Activated CD8-positive, alpha-beta T cell treated with anti-CD3 and anti-CD28 coated beads, Interleukin-2, amount 10 ng/mL, durations not matched to agents 7 days and 5 days (primary cell): Measurements from ENCODE around the gene FBXL15. TPM values are rescaled to one million over a fixed set of nuclear protein-coding genes. Genes with fewer than 3 reads are reported as not detected.

Experiments used
- ATAC-seq: fragments of 150-1000 bp; cut with Tn5 transposase; one replicate; pipeline ENCODE4 v1.10.0; 2021; ENCODE audit warnings: moderate library complexity
- CTCF ChIA-PET: fragments of 350-600 bp; sonication (Branson Sonifier 250); formaldehyde crosslinking; loops from one replicate; lab custom pipeline; 2021; ENCODE audit warnings: antibody characterized with exemption; lab: Charles Lee
- POLR2A ChIA-PET: fragments of 350-600 bp; sonication (Branson Sonifier 250); formaldehyde crosslinking; loops from one replicate; lab custom pipeline; 2021; ENCODE audit warnings: antibody characterized with exemption; lab: Charles Lee
- DNase-seq: peaks from one replicate; pipeline ENCODE4 v3.0.0-alpha.2; 2020
- H3K27ac Mint-ChIP-seq: one replicate; pipeline ENCODE4 v1.8.0; 2021; ENCODE audit warnings: mild to moderate bottlenecking, mixed read lengths
- H3K27me3 Mint-ChIP-seq: one replicate; pipeline ENCODE4 v1.8.0; 2021; ENCODE audit warnings: low read depth, mixed read lengths
- H3K36me3 Mint-ChIP-seq: one replicate; pipeline ENCODE4 v1.8.0; 2021; ENCODE audit warnings: low read depth, mixed read lengths
- H3K4me1 Mint-ChIP-seq: one replicate; pipeline ENCODE4 v1.8.0; 2021; ENCODE audit warnings: low read depth, mixed read lengths
- H3K4me3 Mint-ChIP-seq: one replicate; pipeline ENCODE4 v1.8.0; 2021; ENCODE audit warnings: mild to moderate bottlenecking, mixed read lengths
- H3K9me3 Mint-ChIP-seq: one replicate; pipeline ENCODE4 v1.8.0; 2022; ENCODE audit warnings: mixed read lengths; ENCODE audit not compliant: insufficient read depth
- total RNA-seq, 2 experiments: library from RNA; stranded (reverse); gene quantifications; one replicate each; pipeline ENCODE4 v1.2.3, GENCODE V29; 2021

FBXL15 gene
- total RNA-seq, 2 experiments from 2014 or later, result 12.7 to 13.8 TPM

GRCh38 chr10:102389894-102390293 is 30.7 kb upstream of the FBXL15 start:
- H3K4me3 Mint-ChIP-seq, result no peak overlapping the region
- H3K9me3 Mint-ChIP-seq, result no peaks in the 10 kb centered on the region
- no peak overlapping the region for H3K27ac Mint-ChIP-seq
- ATAC-seq, result no peak
- ChIA-PET CTCF (interaction anchor here (1.0 to 2.1 kb wide), 4 partner anchors 10 to 89 kb away, joined by 3 to 9 read pairs (median 4); no protein-coding TSS in a partner anchor), POLR2A (no interaction called here)
- no peaks in the 10 kb centered on the region for H3K36me3 Mint-ChIP-seq
- H3K4me1 Mint-ChIP-seq, result peaks cover 9% of the 10 kb centered on the region
- no peak for DNase-seq
- no peaks in the 10 kb centered on the region for H3K27me3 Mint-ChIP-seq

GRCh38 chr10:102392306-102392705 is 28.3 kb upstream of the FBXL15 start:
- no peaks in the 10 kb centered on the region for H3K27me3 Mint-ChIP-seq
- H3K27ac Mint-ChIP-seq, result no peak overlapping the region
- H3K4me1 Mint-ChIP-seq, result peaks cover 22% of the 10 kb centered on the region
- no peak for ATAC-seq
- no peak overlapping the region for H3K4me3 Mint-ChIP-seq
- POLR2A ChIA-PET, result no interaction called here
- H3K36me3 Mint-ChIP-seq, result peaks cover 10% of the 10 kb centered on the region
- no peak for DNase-seq
- CTCF ChIA-PET, result interaction anchor here (1.2 to 10.7 kb wide), 7 partner anchors 8 to 223 kb away, joined by 3 to 156 read pairs (median 24); partner anchors contain the start of genes ELOVL3 and FBXL15
- H3K9me3 Mint-ChIP-seq, result no peaks in the 10 kb centered on the region

GRCh38 chr10:102393411-102394078 is 27.1 kb upstream of the FBXL15 start:
- ChIA-PET CTCF (interaction anchor here (0.6 to 10.7 kb wide), 31 partner anchors 9 to 224 kb away, joined by 3 to 156 read pairs (median 4); partner anchors contain the start of genes C10orf95, CUEDC2, ELOVL3 and FBXL15), POLR2A (interaction anchor here (0.6 to 8.0 kb wide), 19 partner anchors 9 to 206 kb away, joined by 3 to 68 read pairs (median 5); partner anchors contain the start of genes C10orf95, FBXL15, GBF1 and PITX3)
- ATAC-seq, result no peak
- H3K4me3 Mint-ChIP-seq, result peak overlapping the region; percentile 85
- no peak for DNase-seq
- H3K27me3 Mint-ChIP-seq, result no peaks in the 10 kb centered on the region
- H3K4me1 Mint-ChIP-seq, result peaks cover 30% of the 10 kb centered on the region
- no peaks in the 10 kb centered on the region for H3K9me3 Mint-ChIP-seq
- H3K27ac Mint-ChIP-seq, result peak overlapping the region; percentile 95
- peaks cover 21% of the 10 kb centered on the region for H3K36me3 Mint-ChIP-seq

GRCh38 chr10:102394079-102394800 is 26.4 kb upstream of the FBXL15 start:
- Mint-ChIP-seq H3K27ac (peak overlapping the region; percentile 95), H3K27me3 (no peaks in the 10 kb centered on the region)

GRCh38 chr10:102394801-102395399 is 25.7 kb upstream of the FBXL15 start:
- H3K27me3 Mint-ChIP-seq, result no peaks in the 10 kb centered on the region
- POLR2A ChIA-PET, result interaction anchor here (1.0 to 8.0 kb wide), 24 partner anchors 9 to 276 kb away, joined by 3 to 68 read pairs (median 6); partner anchors contain the start of genes C10orf95, CUEDC2, FBXL15 and GBF1
- DNase-seq (peak; percentile 50), ATAC-seq (no peak)
- H3K9me3 Mint-ChIP-seq, result no peaks in the 10 kb centered on the region
- H3K36me3 Mint-ChIP-seq, result peaks cover 29% of the 10 kb centered on the region
- H3K4me1 Mint-ChIP-seq, result peaks cover 40% of the 10 kb centered on the region
- H3K27ac Mint-ChIP-seq, result peak overlapping the region; percentile 95
- peak overlapping the region; percentile 85 for H3K4me3 Mint-ChIP-seq
- CTCF ChIA-PET, result interaction anchor here (0.7 to 10.7 kb wide), 19 partner anchors 9 to 243 kb away, joined by 3 to 156 read pairs (median 4); partner anchors contain the start of genes ACTR1A, C10orf95, ELOVL3 and FBXL15

More at GRCh38 chr10:102394079-102394800, 26.4 kb upstream of the FBXL15 start:
- Mint-ChIP-seq H3K9me3 (no peaks in the 10 kb centered on the region), H3K36me3 (peaks cover 24% of the 10 kb centered on the region), H3K4me3 (peak overlapping the region; percentile 85), H3K4me1 (peaks cover 35% of the 10 kb centered on the region)
- POLR2A ChIA-PET, result interaction anchor here (0.6 to 8.0 kb wide), 28 partner anchors 9 to 1859 kb away, joined by 3 to 68 read pairs (median 5); partner anchors contain the start of genes C10orf95, FBXL15, GBF1 and HIF1AN
- peak; percentile 98 for DNase-seq
- CTCF ChIA-PET, result interaction anchor here (0.7 to 10.7 kb wide), 32 partner anchors 9 to 242 kb away, joined by 3 to 156 read pairs (median 4); partner anchors contain the start of genes ACTR1A, C10orf95, CUEDC2 and ELOVL3
- peak; percentile 89 for ATAC-seq

- Mint-ChIP-seq H3K27me3 (no peaks in the 10 kb centered on the region), H3K27ac (peak within 1 kb of the TSS; percentile 95), H3K4me1 (peaks cover 47% of the 10 kb centered on the region), H3K4me3 (peak within 1 kb of the TSS; percentile 85), H3K36me3 (peaks cover 36% of the 10 kb centered on the region), H3K9me3 (no peaks in the 10 kb centered on the region)
- ATAC-seq (peak; percentile 25), DNase-seq (peak; percentile 89)
- POLR2A ChIA-PET, result interaction anchor here (0.6 to 8.0 kb wide), 28 partner anchors 8 to 277 kb away, joined by 3 to 68 read pairs (median 6); partner anchors contain the start of genes CUEDC2, FBXL15, GBF1 and NOLC1
- CTCF ChIA-PET, result interaction anchor here (0.7 to 10.7 kb wide), 20 partner anchors 8 to 244 kb away, joined by 3 to 156 read pairs (median 3); partner anchors contain the start of genes ACTR1A, C10orf95, ELOVL3 and FBXL15
Observed at GRCh38 chr10:102395400-102396316, 25.0 kb upstream of the FBXL15 start, which contains the start of gene NFKB2. Gene NFKB2, plus strand, starts transcription at chr10:102395705. Its CDS starts 255 bp downstream, at chr10:102395960.

- no peak for DNase-seq
- no peak for ATAC-seq
- ChIA-PET POLR2A (interaction anchor here (1.0 to 8.0 kb wide), 11 partner anchors 9 to 277 kb away, joined by 3 to 68 read pairs (median 9); partner anchors contain the start of genes FBXL15, GBF1 and NOLC1), CTCF (interaction anchor here (0.8 to 10.7 kb wide), 7 partner anchors 7 to 227 kb away, joined by 3 to 156 read pairs (median 4); partner anchors contain the start of genes ELOVL3 and FBXL15)
- H3K9me3 Mint-ChIP-seq, result no peaks in the 10 kb centered on the region
- no peaks in the 10 kb centered on the region for H3K27me3 Mint-ChIP-seq
- peak overlapping the region; percentile 85 for H3K4me3 Mint-ChIP-seq
- peaks cover 48% of the 10 kb centered on the region for H3K4me1 Mint-ChIP-seq
- H3K27ac Mint-ChIP-seq, result peak overlapping the region; percentile 95
- peaks cover 36% of the 10 kb centered on the region for H3K36me3 Mint-ChIP-seq
Observed at GRCh38 chr10:102396317-102396650, 24.4 kb upstream of the FBXL15 start.

- ATAC-seq, result no peak
- Mint-ChIP-seq H3K4me3 (peak overlapping the region; percentile 85), H3K4me1 (peaks cover 48% of the 10 kb centered on the region), H3K36me3 (peaks cover 38% of the 10 kb centered on the region), H3K27ac (peak overlapping the region; percentile 95), H3K27me3 (no peaks in the 10 kb centered on the region), H3K9me3 (no peaks in the 10 kb centered on the region)
- POLR2A ChIA-PET, result interaction anchor here (0.9 to 8.0 kb wide), 7 partner anchors 9 to 245 kb away, joined by 3 to 68 read pairs (median 14); partner anchors contain the start of genes FBXL15 and NOLC1
- CTCF ChIA-PET, result interaction anchor here (0.8 to 10.7 kb wide), 6 partner anchors 25 to 227 kb away, joined by 3 to 156 read pairs (median 4); partner anchors contain the start of genes ELOVL3 and FBXL15
- no peak for DNase-seq
Observed at GRCh38 chr10:102396730-102397151, 23.9 kb upstream of the FBXL15 start.

GRCh38 chr10:102397222-102398171 is 23.1 kb upstream of the FBXL15 start:
- H3K4me1 Mint-ChIP-seq, result peaks cover 48% of the 10 kb centered on the region

More at GRCh38 chr10:102397222-102398171, 23.1 kb upstream of the FBXL15 start:
- POLR2A ChIA-PET, result interaction anchor here (0.9 to 8.0 kb wide), 5 partner anchors 25 to 265 kb away, joined by 3 to 68 read pairs (median 4); partner anchors contain the start of genes FBXL15 and NOLC1
- CTCF ChIA-PET, result interaction anchor here (0.8 to 10.7 kb wide), 11 partner anchors 9 to 228 kb away, joined by 3 to 156 read pairs (median 6); partner anchors contain the start of genes C10orf95, CUEDC2, ELOVL3 and FBXL15
- peak overlapping the region; percentile 85 for H3K4me3 Mint-ChIP-seq
- H3K27me3 Mint-ChIP-seq, result no peaks in the 10 kb centered on the region
- H3K27ac Mint-ChIP-seq, result no peak overlapping the region
- peaks cover 40% of the 10 kb centered on the region for H3K36me3 Mint-ChIP-seq
- ATAC-seq (no peak), DNase-seq (no peak)
- H3K9me3 Mint-ChIP-seq, result no peaks in the 10 kb centered on the region
